B cell (primary cell): ENCODE measurements around the gene TSC2. TPM values are rescaled to one million over a fixed set of nuclear protein-coding genes. Genes with fewer than 3 reads are reported as not detected.
A peak's percentile ranks its signal among the peaks of the same experiment; 100 is the strongest.

Experiments
- ATAC-seq: fragments of 200-7000 bp; cut with Tn5 transposase; one replicate; pipeline ENCODE4 v1.10.0; 2021; ENCODE audit warnings: low read depth, mild to moderate bottlenecking, moderate number of reproducible peaks, moderate library complexity
- CTCF ChIA-PET: fragments of 350-600 bp; sonication (Branson Sonifier 250); formaldehyde crosslinking; loops from one replicate; lab custom pipeline; 2021; ENCODE audit warnings: antibody characterized with exemption, inconsistent platforms; lab: Charles Lee
- POLR2A ChIA-PET: fragments of 350-600 bp; sonication (Branson Sonifier 250); formaldehyde crosslinking; loops from one replicate; lab custom pipeline; 2021; ENCODE audit warnings: antibody characterized with exemption; lab: Charles Lee
- DNase-seq: peaks from one replicate; pipeline ENCODE4 v3.0.0; 2013
- H2AFZ ChIP-seq: 2 replicates; pipeline ENCODE4 v1.6.1; 2012; ENCODE audit warnings: mild to moderate bottlenecking, low read depth, low read length; ENCODE audit not compliant: insufficient read depth, poor library complexity, severe bottlenecking
- H3K27ac ChIP-seq, 2 donors: 1 replicate in 1 of 2; 2 replicates in 1 of 2; pipeline ENCODE4 v1.5.1; 2012 to 2013; ENCODE audit warnings: low read length in 2 of 2, mild to moderate bottlenecking in 2 of 2, moderate library complexity in 1 of 2
- H3K27me3 ChIP-seq, 4 experiments: fragments of 200-600 bp in 1 of 4; sonication (generic) in 1 of 4; replicated peaks in 1 of 4; 1 replicate in 2 of 4; 2 replicates in 2 of 4; pipeline versions ENCODE4 v1.6.1 to v1.7.0; 2013 to 2016; ENCODE audit warnings: low read length in 3 of 4, mild to moderate bottlenecking in 2 of 4, mixed read lengths in 1 of 4, moderate library complexity in 1 of 4; ENCODE audit not compliant: insufficient read depth in 4 of 4, control insufficient read depth in 3 of 4; ENCODE audit errors: control extremely low read depth in 1 of 4
- H3K36me3 ChIP-seq, 2 experiments: replicated peaks in 1 of 2; 1 replicate in 1 of 2; 2 replicates in 1 of 2; pipeline versions ENCODE4 v1.6.1 to v1.7.1; 2013; ENCODE audit warnings: low read length in 1 of 2; ENCODE audit not compliant: insufficient read depth in 2 of 2, control insufficient read depth in 1 of 2; ENCODE audit errors: control extremely low read depth in 1 of 2, extremely low read depth in 1 of 2
- H3K4me1 ChIP-seq, 2 donors: fragments of 200-600 bp in 1 of 2; sonication (generic) in 1 of 2; 1 replicate in 1 of 2; 2 replicates in 1 of 2; pipeline versions ENCODE4 v1.5.1 to v1.6.1; 2013 to 2017; ENCODE audit warnings: low read length in 2 of 2; ENCODE audit not compliant: control insufficient read depth in 2 of 2, insufficient read depth in 2 of 2
- H3K4me2 ChIP-seq: replicated peaks from 2 replicates; pipeline ENCODE3; 2012; ENCODE audit warnings: mild to moderate bottlenecking, low read depth, low read length; ENCODE audit not compliant: poor library complexity, severe bottlenecking
- H3K4me3 ChIP-seq, 5 experiments: fragments of 200-600 bp in 1 of 5; sonication (generic) in 1 of 5; 1 replicate in 3 of 5; 2 replicates in 2 of 5; pipeline versions ENCODE4 v1.5.1 to v1.7.0; 2011 to 2016; ENCODE audit warnings: low read length in 4 of 5, mild to moderate bottlenecking in 4 of 5, low read depth in 2 of 5, control low read depth in 1 of 5, moderate library complexity in 1 of 5; ENCODE audit not compliant: insufficient read depth in 1 of 5; ENCODE audit errors: control extremely low read depth in 1 of 5, extremely low read depth in 1 of 5
- H3K79me2 ChIP-seq: fragments of 200-600 bp; sonication (generic); one replicate; pipeline ENCODE4 v1.6.0; 2016; ENCODE audit warnings: low read length; ENCODE audit not compliant: control insufficient read depth, insufficient read depth
- H3K9ac ChIP-seq: fragments of 200-600 bp; sonication (generic); 2 replicates; pipeline ENCODE4 v1.6.1; 2017; ENCODE audit warnings: mild to moderate bottlenecking, low read length, moderate library complexity
- H3K9me3 ChIP-seq, 3 donors: one replicate each; pipeline versions ENCODE4 v1.6.1 to v1.7.1; 2013; ENCODE audit warnings: low read length in 2 of 3; ENCODE audit not compliant: control insufficient read depth in 2 of 3, insufficient read depth in 1 of 3; ENCODE audit errors: control extremely low read depth in 1 of 3
- H4K20me1 ChIP-seq: 2 replicates; pipeline ENCODE4 v1.6.0; 2012; ENCODE audit warnings: mild to moderate bottlenecking, low read length; ENCODE audit not compliant: insufficient read depth, control insufficient read depth, poor library complexity, severe bottlenecking
- H3K27ac Mint-ChIP-seq: one replicate; pipeline ENCODE4 v1.8.0; 2021; ENCODE audit warnings: mixed read lengths
- H3K27me3 Mint-ChIP-seq: one replicate; pipeline ENCODE4 v1.8.0; 2021; ENCODE audit warnings: mixed read lengths
- H3K4me1 Mint-ChIP-seq: one replicate; pipeline ENCODE4 v1.8.0; 2021; ENCODE audit warnings: mixed read lengths
- H3K4me3 Mint-ChIP-seq: one replicate; pipeline ENCODE4 v1.8.0; 2021; ENCODE audit warnings: mixed read lengths
- H3K9me3 Mint-ChIP-seq: one replicate; pipeline ENCODE4 v1.8.0; 2022; ENCODE audit warnings: mixed read lengths; ENCODE audit not compliant: insufficient read depth
- CTCF ChIP-seq: fragments of 200-600 bp; IDR thresholded peaks from one replicate; pipeline ENCODE4 v1.8.0; 2022; ENCODE audit warnings: antibody characterized with exemption, mild to moderate bottlenecking
- EZH2 ChIP-seq: IDR thresholded peaks from 2 replicates; pipeline ENCODE4 v1.6.1; 2012; ENCODE audit warnings: borderline replicate concordance, low read depth, mild to moderate bottlenecking, moderate library complexity, low read length; ENCODE audit not compliant: insufficient read depth, poor library complexity, severe bottlenecking
- WGBS: methylation state at CpG from one replicate; pipeline ENCODE4 v1.1.5; 2013; ENCODE audit warnings: missing lambda C conversion rate; ENCODE audit not compliant: insufficient coverage; 5-methylcytosine and 5-hydroxymethylcytosine counted together
- intact Hi-C: fragments of 100-400 bp; cut with micrococcal nuclease; formaldehyde crosslinking; loops from one replicate; pipeline ENCODE4 v1.10.0; 2022
- polyA plus RNA-seq: library from polyadenylated mRNA; depleted of rRNA; stranded (reverse); fragments of >200 nt; gene quantifications from 2 replicates; pipeline ENCODE4 v1.2.3, GENCODE V29; 2012
- total RNA-seq, 2 donors: library from RNA; stranded (reverse); fragments of 120-200 nt in 1 of 2; gene quantifications; 1 replicate in 1 of 2; 2 replicates in 1 of 2; pipeline versions ENCODE4 v1.2.3 to v1.2.4, GENCODE V29; 2013 to 2022

The TSC2 gene
- total and polyA plus RNA-seq, 2 donors (not counting 1 experiment from before 2014, with no cell fraction given): 128 to 194 TPM

DNA sequence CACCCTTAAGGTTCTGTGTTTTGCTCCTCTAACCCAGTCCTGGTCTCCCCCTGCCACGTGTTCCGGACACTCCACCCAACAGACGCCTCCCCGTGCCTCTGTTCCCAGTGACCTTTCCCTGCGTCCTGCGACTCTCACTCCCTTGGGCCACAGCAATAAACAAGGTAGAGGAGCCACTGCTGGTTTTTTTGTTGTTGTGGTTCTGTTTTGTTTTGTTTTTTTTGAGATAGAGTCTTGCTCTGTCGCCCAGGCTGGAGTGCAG lies 31.9 kb upstream of the TSC2 start:
- H3K27me3 Mint-ChIP-seq: peaks cover 15% of the 10 kb centered on the region
- no peak overlapping the region for H2AFZ ChIP-seq
- intact Hi-C loops: no loop called here
- ChIA-PET POLR2A (no interaction called here), CTCF (interaction anchor here (0.6 to 1.7 kb wide), 2 partner anchors 125 to 139 kb away, joined by 3 to 10 read pairs; no protein-coding TSS in a partner anchor)
- no peaks in the 10 kb centered on the region for H3K79me2 ChIP-seq
- no peak overlapping the region for H3K4me2 ChIP-seq
- no peak overlapping the region for H3K27ac Mint-ChIP-seq
- TF ChIP-seq EZH2 (no peak), CTCF (no peak)
- no peaks in the 10 kb centered on the region for H3K9me3 ChIP-seq
- H3K4me1 ChIP-seq: peaks cover 8 to 17% of the 10 kb centered on the region in 2 donors
- no peak overlapping the region for H3K9ac ChIP-seq
- H3K27ac ChIP-seq: no peak overlapping the region
- ATAC-seq (no peak), DNase-seq (no peak)
- peaks cover 2% of the 10 kb centered on the region for H3K4me1 Mint-ChIP-seq
- H3K9me3 Mint-ChIP-seq: no peaks in the 10 kb centered on the region
- H4K20me1 ChIP-seq: no peaks in the 10 kb centered on the region
- no peaks in the 10 kb centered on the region for H3K36me3 ChIP-seq
- H3K4me3 Mint-ChIP-seq: no peak overlapping the region
- H3K27me3 ChIP-seq: peaks cover 0 to 26% (median 8%) of the 10 kb centered on the region in 4 experiments
- H3K4me3 ChIP-seq: no peak overlapping the region
- WGBS: 96% methylated on average over 4 of the region's 7 CpGs

DNA sequence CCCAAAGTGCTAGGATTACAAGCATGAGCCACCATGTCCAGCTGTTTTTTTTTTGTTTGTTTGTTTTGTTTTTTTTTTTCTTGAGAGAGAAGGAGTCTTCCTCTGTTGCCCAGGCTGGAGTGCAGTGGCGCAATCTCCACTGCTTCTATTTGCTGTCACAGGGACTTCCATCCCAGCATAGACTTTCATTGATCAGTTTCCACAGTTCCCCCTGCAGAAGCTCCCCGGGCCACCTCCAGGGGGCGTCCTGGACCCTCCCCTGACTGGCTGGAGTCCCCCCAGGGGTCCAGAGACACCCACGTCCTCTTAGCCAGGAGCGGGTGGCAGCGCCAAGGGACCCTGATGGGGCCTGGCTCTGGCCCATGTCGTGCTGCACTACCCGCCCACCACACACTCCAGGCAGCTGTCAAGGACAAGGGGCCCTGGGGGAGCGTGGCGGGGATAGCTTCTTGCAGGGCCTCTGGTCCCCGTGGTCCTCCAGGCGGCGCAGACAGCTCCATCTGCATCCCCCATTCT lies 31.3 kb upstream of the TSC2 start:
- Mint-ChIP-seq H3K27me3 (peaks cover 15% of the 10 kb centered on the region), H3K9me3 (no peaks in the 10 kb centered on the region), H3K4me1 (peaks cover 2% of the 10 kb centered on the region), H3K4me3 (no peak overlapping the region), H3K27ac (no peak overlapping the region)
- CTCF ChIA-PET: interaction anchor here (0.6 to 1.7 kb wide), 3 partner anchors 12 to 138 kb away, joined by 3 to 10 read pairs (median 3); no protein-coding TSS in a partner anchor
- Histone ChIP-seq H3K79me2 (no peaks in the 10 kb centered on the region), H4K20me1 (no peaks in the 10 kb centered on the region), H3K27me3 (peaks cover 0 to 31% (median 9%) of the 10 kb centered on the region in 4 experiments), H3K9me3 (no peaks in the 10 kb centered on the region), H3K9ac (no peak overlapping the region), H3K27ac (no peak overlapping the region), H2AFZ (no peak overlapping the region), H3K4me1 (peaks cover 8 to 17% of the 10 kb centered on the region in 2 donors), H3K36me3 (no peaks in the 10 kb centered on the region), H3K4me3 (no peak overlapping the region), H3K4me2 (no peak overlapping the region)
- 40% methylated on average over 10 of the region's 13 CpGs for WGBS
- ATAC-seq (no peak), DNase-seq (no peak)
- POLR2A ChIA-PET: no interaction called here
- TF ChIP-seq EZH2 (no peak), CTCF (peak; percentile 51)
- intact Hi-C loops: no loop called here
